GM23338 (cell line): ENCODE data around the gene ELOF1. TPM values are rescaled to one million over a fixed set of nuclear protein-coding genes. Genes with fewer than 3 reads are reported as not detected.

Source experiments
- ATAC-seq: fragments of 200-7000 bp; cut with Tn5 transposase; 3 replicates; pipeline ENCODE4 v1.9.1; 2020
- DNase-seq: peaks from one replicate; pipeline ENCODE4 v3.0.0-alpha.2; 2015; ENCODE audit warnings: low spot score
- H2AFZ ChIP-seq: fragments of 200-600 bp; sonication (generic); 2 replicates; pipeline ENCODE4 v1.8.0; 2016; ENCODE audit warnings: antibody characterized with exemption, mild to moderate bottlenecking, moderate library complexity
- H3F3A ChIP-seq: fragments of 200-600 bp; sonication (generic); replicated peaks from 2 replicates; pipeline ENCODE4 v1.8.0; 2017; ENCODE audit warnings: antibody characterized with exemption, mixed run types, low read depth
- H3K27ac ChIP-seq: fragments of 200-600 bp; sonication (generic); 2 replicates; pipeline ENCODE4 v1.6.1; 2016; ENCODE audit warnings: low read depth
- H3K27me3 ChIP-seq: fragments of 200-600 bp; sonication (generic); 2 replicates; pipeline ENCODE4 v1.8.0; 2016; ENCODE audit warnings: mild to moderate bottlenecking, mixed run types, moderate library complexity; ENCODE audit not compliant: insufficient read depth
- H3K36me3 ChIP-seq: fragments of 200-600 bp; sonication (generic); 2 replicates; pipeline ENCODE4 v1.8.0; 2016; ENCODE audit warnings: mild to moderate bottlenecking; ENCODE audit not compliant: insufficient read depth
- H3K4me1 ChIP-seq: fragments of 200-600 bp; sonication (generic); 2 replicates; pipeline ENCODE4 v1.8.0; 2016; ENCODE audit warnings: mild to moderate bottlenecking, moderate library complexity; ENCODE audit not compliant: insufficient read depth
- H3K4me2 ChIP-seq: fragments of 200-600 bp; sonication (generic); 2 replicates; pipeline ENCODE4 v1.7.1; 2017; ENCODE audit warnings: mixed run types
- H3K4me3 ChIP-seq: fragments of 200-600 bp; sonication (generic); 2 replicates; pipeline ENCODE4 v1.6.1; 2016; ENCODE audit warnings: mixed run types
- H3K79me2 ChIP-seq: fragments of 200-600 bp; sonication (generic); replicated peaks from 2 replicates; pipeline ENCODE4 v1.8.0; 2017; ENCODE audit warnings: mild to moderate bottlenecking; ENCODE audit not compliant: insufficient read depth
- H3K9me2 ChIP-seq: fragments of 200-600 bp; sonication (generic); 2 replicates; pipeline ENCODE4 v1.8.0; 2017; ENCODE audit not compliant: insufficient read depth
- H4K20me1 ChIP-seq: fragments of 200-600 bp; sonication (generic); replicated peaks from 2 replicates; pipeline ENCODE4 v1.8.0; 2017; ENCODE audit warnings: mild to moderate bottlenecking; ENCODE audit not compliant: insufficient read depth
- H3K27ac Mint-ChIP-seq: 2 replicates; pipeline ENCODE4 v1.8.0; 2020; ENCODE audit warnings: inconsistent platforms, mild to moderate bottlenecking, moderate library complexity, mixed read lengths
- H3K27me3 Mint-ChIP-seq: 3 replicates; pipeline ENCODE4 v1.8.0; 2022; ENCODE audit warnings: low read depth, mild to moderate bottlenecking, moderate library complexity, mixed read lengths, inconsistent platforms; ENCODE audit not compliant: insufficient read depth, poor library complexity
- H3K36me3 Mint-ChIP-seq: 3 replicates; pipeline ENCODE4 v1.8.0; 2021; ENCODE audit warnings: low read depth, mild to moderate bottlenecking, inconsistent platforms, moderate library complexity, mixed read lengths
- H3K4me1 Mint-ChIP-seq: 3 replicates; pipeline ENCODE4 v1.8.0; 2020; ENCODE audit warnings: mild to moderate bottlenecking, inconsistent platforms, mixed read lengths
- H3K4me3 Mint-ChIP-seq: 3 replicates; pipeline ENCODE4 v1.8.0; 2021; ENCODE audit warnings: moderate library complexity, mild to moderate bottlenecking, inconsistent platforms, mixed read lengths
- H3K9me3 Mint-ChIP-seq: 3 replicates; pipeline ENCODE4 v1.8.0; 2020; ENCODE audit warnings: moderate library complexity, mild to moderate bottlenecking, inconsistent platforms, mixed read lengths
- JUNB ChIP-seq: IDR thresholded peaks from one replicate; pipeline ENCODE4 v1.6.1; 2016; ENCODE audit warnings: antibody characterized with exemption; ENCODE audit not compliant: unreplicated experiment
- POLR2AphosphoS5 ChIP-seq: IDR thresholded peaks from 2 replicates; pipeline ENCODE4 v1.6.1; 2016; ENCODE audit warnings: antibody characterized with exemption, low read depth
- STAT1 ChIP-seq: IDR thresholded peaks from one replicate; pipeline ENCODE4 v1.6.1; 2016; ENCODE audit warnings: antibody characterized with exemption; ENCODE audit not compliant: unreplicated experiment
- ZNF114 ChIP-seq: fragments of 250-450 bp; sonication (Bioruptor Pico); IDR thresholded peaks from 2 replicates; pipeline ENCODE4 v1.5.0; 2020; ENCODE audit warnings: mild to moderate bottlenecking, moderate library complexity
- polyA plus RNA-seq: library from polyadenylated mRNA; unstranded; fragments of >200 nt; fragmentation: Nextera tagmentation; extraction: Ambion mirVana; gene quantifications from 2 replicates; pipeline ENCODE4 v1.2.1, GENCODE V29; 2016
- total RNA-seq: library from RNA; depleted of rRNA; stranded (reverse); fragments of >200 nt; shearing (Covaris generic); gene quantifications from 2 replicates; pipeline ENCODE4 v1.2.3, GENCODE V29; 2014
- TF ChIP-seq, protein P1 (sequence below), 2 experiments: fragments of 200-600 bp in 1 of 2; sonication (generic) in 1 of 2; conservative IDR thresholded peaks; 2 replicates each; pipeline versions ENCODE4 v1.5.1 to v1.6.1; 2016 to 2017; ENCODE audit warnings: antibody characterized with exemption in 2 of 2, low read depth in 2 of 2, mild to moderate bottlenecking in 2 of 2, moderate library complexity in 1 of 2

Gene ELOF1
- total and polyA plus RNA-seq, 2 experiments from 2014 or later: 73.3 to 103 TPM

DNA sequence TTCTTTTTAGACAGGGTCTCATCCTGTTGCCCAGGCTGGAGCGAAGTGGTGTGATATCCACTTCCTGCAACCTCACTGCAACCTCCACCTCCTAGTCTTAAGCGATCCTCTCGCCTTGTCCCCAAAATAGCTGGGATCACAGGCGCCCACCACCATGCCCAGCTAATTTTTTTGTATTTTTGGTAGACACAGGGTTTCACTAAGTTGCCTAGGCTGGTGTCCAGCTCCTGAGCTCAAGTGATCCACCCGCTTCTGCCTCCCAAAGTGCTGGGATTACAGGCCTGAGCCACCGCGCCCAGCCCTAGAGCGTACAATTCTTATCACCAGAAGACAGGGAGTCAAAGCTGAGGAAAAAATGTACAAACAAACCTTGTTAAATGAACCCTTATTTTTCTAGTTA is 4.5 kb upstream of the ELOF1 start:
- Histone ChIP-seq H3K79me2 (peaks cover 3% of the 10 kb centered on the region), H3K4me3 (no peak overlapping the region), H3K27ac (no peak overlapping the region), H3F3A (no peaks in the 10 kb centered on the region), H3K4me1 (no peaks in the 10 kb centered on the region), H3K36me3 (no peaks in the 10 kb centered on the region), H4K20me1 (peaks cover 2% of the 10 kb centered on the region; the same call in 1 of the 2 replicates), H2AFZ (no peak overlapping the region), H3K9me2 (no peaks in the 10 kb centered on the region), H3K4me2 (no peak overlapping the region), H3K27me3 (no peaks in the 10 kb centered on the region)
- no peaks in the 10 kb centered on the region; the same call in 2 of the 3 replicates for H3K4me1 Mint-ChIP-seq
- H3K4me3 Mint-ChIP-seq: no peak overlapping the region
- ATAC-seq (no peak), DNase-seq (no peak)
- no peaks in the 10 kb centered on the region for H3K36me3 Mint-ChIP-seq
- no peaks in the 10 kb centered on the region for H3K9me3 Mint-ChIP-seq
- H3K27me3 Mint-ChIP-seq: peaks cover 7% of the 10 kb centered on the region
- TF ChIP-seq STAT1: no peak
- no peak overlapping the region for H3K27ac Mint-ChIP-seq

DNA sequence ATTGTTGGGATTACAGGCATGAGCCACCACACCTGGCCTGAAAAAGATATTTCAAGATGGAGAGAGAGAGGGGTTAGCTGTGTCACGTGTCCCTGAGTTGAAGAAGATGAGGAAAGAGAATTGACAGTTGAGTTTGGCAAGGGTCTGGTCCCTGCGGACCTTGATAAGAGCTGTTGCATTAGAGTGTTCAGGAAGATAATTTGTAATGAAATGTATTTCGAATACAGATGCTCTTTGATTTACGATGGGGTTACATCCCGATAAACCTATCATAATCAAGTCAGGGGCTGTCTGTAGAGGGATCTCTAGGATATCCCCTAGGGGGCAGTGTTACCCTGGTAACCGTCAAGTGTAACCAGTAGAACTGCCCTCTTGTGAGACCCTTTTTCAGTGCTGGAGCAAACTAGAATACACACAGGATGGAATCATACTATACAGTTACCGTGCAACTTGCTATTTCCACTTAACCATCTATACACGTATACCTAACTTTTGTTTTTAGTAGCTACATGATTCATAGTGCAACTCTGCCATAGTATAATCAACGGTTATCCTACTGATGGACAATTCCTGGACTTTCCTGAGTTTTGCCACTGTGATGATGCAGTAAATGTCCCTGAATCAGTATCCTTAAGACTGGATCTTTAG is 1.5 kb upstream of the ELOF1 start:
- TF ChIP-seq, protein P1, sequence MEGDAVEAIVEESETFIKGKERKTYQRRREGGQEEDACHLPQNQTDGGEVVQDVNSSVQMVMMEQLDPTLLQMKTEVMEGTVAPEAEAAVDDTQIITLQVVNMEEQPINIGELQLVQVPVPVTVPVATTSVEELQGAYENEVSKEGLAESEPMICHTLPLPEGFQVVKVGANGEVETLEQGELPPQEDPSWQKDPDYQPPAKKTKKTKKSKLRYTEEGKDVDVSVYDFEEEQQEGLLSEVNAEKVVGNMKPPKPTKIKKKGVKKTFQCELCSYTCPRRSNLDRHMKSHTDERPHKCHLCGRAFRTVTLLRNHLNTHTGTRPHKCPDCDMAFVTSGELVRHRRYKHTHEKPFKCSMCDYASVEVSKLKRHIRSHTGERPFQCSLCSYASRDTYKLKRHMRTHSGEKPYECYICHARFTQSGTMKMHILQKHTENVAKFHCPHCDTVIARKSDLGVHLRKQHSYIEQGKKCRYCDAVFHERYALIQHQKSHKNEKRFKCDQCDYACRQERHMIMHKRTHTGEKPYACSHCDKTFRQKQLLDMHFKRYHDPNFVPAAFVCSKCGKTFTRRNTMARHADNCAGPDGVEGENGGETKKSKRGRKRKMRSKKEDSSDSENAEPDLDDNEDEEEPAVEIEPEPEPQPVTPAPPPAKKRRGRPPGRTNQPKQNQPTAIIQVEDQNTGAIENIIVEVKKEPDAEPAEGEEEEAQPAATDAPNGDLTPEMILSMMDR (conservative IDR thresholded peaks at IDR 0.05; ENCODE audit: low read depth in 2 of 2): peak; percentile 87 to 88
- TF ChIP-seq POLR2AphosphoS5: no peak
- no peaks in the 10 kb centered on the region for H3K27me3 ChIP-seq
- no peak overlapping the region for H2AFZ ChIP-seq
- H3K4me2 ChIP-seq: no peak overlapping the region
- Mint-ChIP-seq H3K36me3 (peaks cover 8% of the 10 kb centered on the region), H3K4me1 (peaks cover 8% of the 10 kb centered on the region), H3K9me3 (no peaks in the 10 kb centered on the region; the same call in 2 of the 3 replicates), H3K4me3 (peak overlapping the region; percentile 63), H3K27me3 (peaks cover 7% of the 10 kb centered on the region), H3K27ac (no peak overlapping the region; the same call in 1 of the 2 replicates)
- no peaks in the 10 kb centered on the region for H3K36me3 ChIP-seq
- no peaks in the 10 kb centered on the region for H3F3A ChIP-seq
- H3K79me2 ChIP-seq: peaks cover 32% of the 10 kb centered on the region
- H3K4me3 ChIP-seq: peak overlapping the region; percentile 98; the same call in 1 of the 2 replicates
- ATAC-seq (peak; percentile 72), DNase-seq (peak; percentile 95)
- H3K9me2 ChIP-seq: no peaks in the 10 kb centered on the region
- H3K4me1 ChIP-seq: peaks cover 7% of the 10 kb centered on the region; the same call in 1 of the 2 replicates
- peaks cover 14% of the 10 kb centered on the region for H4K20me1 ChIP-seq
- no peak overlapping the region for H3K27ac ChIP-seq

DNA sequence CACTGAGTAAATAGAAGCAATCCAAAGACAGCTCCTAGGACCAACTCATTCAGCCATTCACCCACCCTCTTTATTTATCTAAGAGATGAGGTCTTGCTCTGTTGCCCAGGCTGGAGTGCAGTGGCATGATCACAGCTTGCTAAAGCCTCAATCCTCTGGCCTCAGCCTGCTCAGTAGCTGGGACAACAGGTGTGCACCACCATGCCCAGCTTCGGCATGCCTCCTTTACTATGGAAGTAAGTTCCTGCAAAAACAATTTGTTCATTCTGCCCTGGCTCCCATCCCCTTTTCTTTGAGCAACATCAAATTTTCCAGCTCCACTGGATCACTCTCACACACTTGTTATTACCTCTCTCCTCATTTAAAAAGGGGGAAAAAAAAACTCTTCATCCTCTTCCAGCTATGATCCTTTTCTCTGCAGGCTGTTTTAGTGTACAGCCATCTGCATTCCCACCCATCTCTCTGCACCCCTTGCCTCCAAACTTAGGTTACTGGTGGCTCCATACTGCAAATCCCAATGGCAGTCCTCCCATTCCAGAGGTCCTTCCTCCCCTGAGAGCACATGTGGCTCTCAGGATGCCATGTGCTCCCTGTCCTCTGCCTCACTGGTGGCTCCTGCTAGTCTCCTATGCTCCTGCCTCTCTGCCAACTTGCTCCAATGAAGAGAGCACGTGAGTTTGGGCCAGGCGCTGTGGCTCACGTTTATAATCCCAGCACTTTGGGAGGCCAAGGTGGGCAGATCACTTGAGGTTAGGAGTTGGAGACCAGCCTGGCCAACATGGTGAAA is 2.2 kb downstream of the ELOF1 start:
- H3F3A ChIP-seq: no peaks in the 10 kb centered on the region
- peaks cover 7% of the 10 kb centered on the region; the same call in 1 of the 2 replicates for H3K4me1 ChIP-seq
- H3K36me3 ChIP-seq: no peaks in the 10 kb centered on the region; the same call in 1 of the 2 replicates
- Mint-ChIP-seq H3K9me3 (no peaks in the 10 kb centered on the region; the same call in 2 of the 3 replicates), H3K27me3 (peaks cover 5% of the 10 kb centered on the region), H3K36me3 (peaks cover 28% of the 10 kb centered on the region), H3K4me1 (peaks cover 8% of the 10 kb centered on the region), H3K27ac (no peak overlapping the region), H3K4me3 (peak overlapping the region; percentile 95)
- ATAC-seq: no peak
- no peaks in the 10 kb centered on the region for H3K9me2 ChIP-seq
- H3K27ac ChIP-seq: no peak overlapping the region
- peaks cover 36% of the 10 kb centered on the region for H3K79me2 ChIP-seq
- no peak overlapping the region for H3K4me3 ChIP-seq
- no peak overlapping the region for H2AFZ ChIP-seq
- H4K20me1 ChIP-seq: peaks cover 14% of the 10 kb centered on the region
- DNase-seq: no peak
- no peak for TF ChIP-seq JUNB
- TF ChIP-seq ZNF114 (CRISPR knock-in tag): no peak
- no peak for TF ChIP-seq STAT1
- H3K27me3 ChIP-seq: no peaks in the 10 kb centered on the region
- H3K4me2 ChIP-seq: no peak overlapping the region
